GM21825 (cell line): Measurements from ENCODE around the gene RPTOR.

Experiments used
- ATAC-seq: cut with Tn5 transposase; IDR thresholded peaks from one replicate; pipeline ENCODE4 v1.9.1; 2021; ENCODE audit warnings: mild to moderate bottlenecking, moderate library complexity; ENCODE audit not compliant: unreplicated experiment

RPTOR gene

DNA sequence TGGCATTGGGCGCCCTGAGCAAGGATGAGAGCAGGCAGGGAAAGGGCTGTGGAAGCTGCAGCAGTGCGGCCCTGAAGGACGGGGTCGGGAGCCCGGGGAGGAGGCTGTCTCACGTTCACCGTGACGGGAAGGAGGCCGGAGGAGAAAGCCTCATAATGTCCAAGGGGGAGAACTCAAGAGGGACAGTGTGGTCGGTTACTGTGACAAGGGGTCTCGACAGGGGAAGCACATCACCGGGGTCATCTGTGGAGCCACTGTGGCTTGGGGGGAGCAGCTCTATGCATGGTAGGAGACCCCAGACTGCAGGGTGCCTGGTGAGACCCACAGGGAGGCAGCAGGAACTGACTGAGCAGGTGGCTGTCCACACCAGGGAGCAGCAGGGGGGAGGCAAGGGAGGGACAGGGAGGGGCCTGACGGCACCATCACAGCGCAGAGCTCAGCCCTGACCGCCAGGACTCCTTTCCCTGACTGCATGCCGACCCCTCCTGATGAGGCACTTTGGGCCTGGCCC lies 292.4 kb downstream of the RPTOR start:
- ATAC-seq: no peak

DNA sequence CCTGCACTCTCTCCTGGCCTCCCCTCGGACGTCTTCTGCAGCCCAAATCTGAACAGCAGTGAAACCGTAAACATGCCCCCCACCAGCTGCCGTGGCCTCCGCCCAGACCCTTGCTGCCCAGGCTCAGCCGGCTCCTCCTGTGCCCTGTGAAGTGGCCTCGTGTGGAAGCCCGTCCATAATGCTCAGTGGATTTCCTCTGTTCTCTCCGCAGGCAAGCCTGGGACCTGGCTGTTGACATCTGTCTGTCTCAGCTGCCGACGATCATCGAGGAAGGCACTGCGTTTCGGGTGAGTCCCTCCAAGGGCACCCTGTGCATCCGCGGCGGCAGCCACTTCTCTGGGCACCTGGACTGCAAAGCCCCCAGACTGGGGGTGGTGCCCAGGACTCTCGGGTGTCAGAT lies 293.1 kb downstream of the RPTOR start:
- ATAC-seq: no peak

GRCh38 chr17:80838311-80839025 lies 293.8 kb downstream of the RPTOR start:
- ATAC-seq: no peak

DNA sequence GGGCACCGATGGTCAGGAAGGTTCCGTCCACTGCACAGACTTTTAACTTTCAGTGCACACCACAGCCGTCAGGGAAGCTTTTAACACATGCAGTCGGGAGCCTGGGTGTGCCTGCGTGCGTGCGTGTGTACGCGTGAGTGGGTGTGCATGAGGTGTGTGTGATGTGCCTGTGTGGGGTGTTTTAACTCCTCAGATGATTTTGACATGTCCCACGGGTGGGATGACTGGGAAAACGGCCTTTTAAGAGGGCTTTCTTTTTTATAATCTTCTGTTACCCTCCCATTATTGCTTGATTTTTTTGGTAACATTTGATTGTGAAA lies 294.3 kb downstream of the RPTOR start:
- ATAC-seq: no peak

GRCh38 chr17:80839511-80839941 lies 294.9 kb downstream of the RPTOR start:
- no peak for ATAC-seq

- no peak for ATAC-seq
Observed at GRCh38 chr17:80839970-80840369, 295.3 kb downstream of the RPTOR start.

- ATAC-seq: no peak
Observed at GRCh38 chr17:80842456-80843013, 297.9 kb downstream of the RPTOR start.

GRCh38 chr17:80843741-80844156 lies 299.1 kb downstream of the RPTOR start:
- ATAC-seq: no peak

GRCh38 chr17:80844418-80844990 lies 299.9 kb downstream of the RPTOR start:
- ATAC-seq: no peak

DNA sequence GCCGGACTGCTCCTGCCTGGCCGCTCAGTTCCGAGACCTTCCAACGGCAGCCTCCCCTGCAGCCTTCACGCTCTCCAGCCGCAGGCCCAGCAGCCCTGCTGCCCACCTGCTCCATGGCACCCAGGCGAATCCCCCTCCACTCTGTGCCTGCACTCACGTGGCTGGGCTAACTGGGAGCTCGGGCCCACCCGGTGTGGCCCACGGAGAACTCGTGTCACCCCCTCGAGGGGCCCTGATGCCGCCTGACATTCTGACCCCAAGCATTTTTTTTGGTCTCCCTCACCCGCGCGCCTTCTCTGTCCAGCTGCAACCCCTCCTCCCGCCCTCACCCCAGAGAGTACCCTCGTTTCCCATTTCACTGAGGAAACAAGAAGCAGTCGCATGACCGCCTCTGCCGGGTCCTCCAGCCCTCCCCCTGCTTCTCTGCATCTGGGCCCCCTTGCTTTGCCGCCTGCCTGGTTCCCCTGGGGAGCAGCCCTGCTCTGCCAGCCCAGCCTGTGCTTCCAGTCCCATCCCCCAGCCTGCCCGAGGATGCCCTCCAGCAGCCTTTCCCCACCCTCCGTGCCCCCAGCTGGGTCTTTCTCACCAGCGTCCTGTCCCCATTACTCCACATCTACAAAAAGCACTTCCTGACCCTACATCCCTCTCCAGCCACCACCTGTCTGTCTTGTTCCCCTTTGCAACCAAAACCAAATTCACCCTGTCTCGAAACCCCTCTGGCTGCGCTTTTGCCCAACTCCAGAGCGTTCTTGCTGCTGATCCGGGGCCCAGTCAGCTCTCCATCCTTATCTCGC lies 300.6 kb downstream of the RPTOR start:
- no peak for ATAC-seq

DNA sequence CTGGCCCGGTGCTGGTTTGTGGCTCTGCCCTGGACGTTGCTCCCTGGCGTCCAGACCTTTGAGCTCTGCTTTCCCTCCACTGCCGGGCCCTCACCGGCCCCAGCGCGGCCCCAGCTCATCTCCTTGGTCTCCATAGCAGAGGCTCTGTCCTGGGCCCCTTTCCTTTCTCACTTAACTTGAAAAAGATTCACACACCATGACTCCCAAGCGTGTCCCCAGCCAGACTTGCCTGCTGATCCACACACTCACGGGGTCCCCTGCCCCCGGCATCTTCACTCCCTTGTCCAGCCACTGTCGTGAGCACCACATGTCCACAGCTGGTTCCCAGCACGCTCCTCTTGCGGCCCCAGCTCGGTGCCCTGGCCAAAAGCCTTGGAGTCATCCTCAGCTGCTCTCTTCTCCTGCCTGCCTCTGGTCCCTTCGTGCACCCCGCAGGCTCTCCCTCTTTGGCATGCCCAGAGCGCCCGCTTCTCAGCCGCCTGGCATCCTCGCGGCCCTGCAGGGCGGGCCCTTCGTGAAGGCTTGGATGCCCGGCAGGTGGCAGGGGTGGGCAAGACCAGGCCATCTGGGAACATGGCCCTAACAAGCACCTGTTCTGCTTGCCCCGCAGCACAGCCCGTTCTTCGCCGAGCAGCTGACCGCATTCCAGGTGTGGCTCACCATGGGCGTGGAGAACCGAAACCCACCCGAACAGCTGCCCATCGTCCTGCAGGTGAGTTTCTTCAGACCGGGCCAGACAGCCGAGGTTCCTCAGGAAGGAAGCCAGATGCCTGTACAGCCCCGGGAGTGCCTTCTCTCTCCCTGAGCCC lies 301.4 kb downstream of the RPTOR start:
- no peak for ATAC-seq

GRCh38 chr17:80846932-80847331 lies 302.3 kb downstream of the RPTOR start:
- ATAC-seq: no peak

GRCh38 chr17:80847496-80848230 lies 303.0 kb downstream of the RPTOR start:
- ATAC-seq: no peak

DNA sequence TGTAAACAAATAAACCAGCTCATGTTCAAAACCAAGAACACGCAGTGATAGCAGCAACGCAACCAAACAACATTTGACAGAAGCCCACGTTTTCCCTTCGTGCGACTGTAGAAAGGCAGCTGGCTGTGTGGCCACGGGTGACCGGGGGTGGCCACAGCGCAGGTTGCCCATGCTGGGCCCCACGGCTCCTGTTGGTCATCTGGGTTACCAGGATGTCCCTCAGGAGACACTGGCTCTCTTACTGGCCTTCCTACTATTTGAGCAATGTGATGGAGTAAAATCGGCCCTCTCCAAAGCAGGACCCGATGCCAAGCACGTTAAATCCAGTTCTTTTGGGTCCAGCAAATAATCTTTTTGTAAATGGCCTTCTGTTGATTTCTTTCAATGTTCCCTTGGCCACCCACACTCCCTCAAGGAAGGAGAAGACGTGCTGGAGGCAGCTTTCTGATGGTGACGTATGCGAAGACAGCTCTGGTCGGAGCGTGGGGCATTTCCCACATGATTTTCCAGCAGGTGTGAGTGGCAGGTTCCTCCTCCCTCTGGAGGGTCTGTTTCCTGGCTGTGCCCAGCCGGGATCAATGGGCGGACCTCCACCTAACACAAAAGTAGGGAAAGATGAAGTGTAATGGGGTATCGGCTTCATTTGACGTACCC lies 303.9 kb downstream of the RPTOR start:
- no peak for ATAC-seq

- ATAC-seq: no peak
Observed at GRCh38 chr17:80849119-80849518, 304.5 kb downstream of the RPTOR start.

- ATAC-seq: no peak
Observed at GRCh38 chr17:80850109-80850508, 305.5 kb downstream of the RPTOR start.

DNA sequence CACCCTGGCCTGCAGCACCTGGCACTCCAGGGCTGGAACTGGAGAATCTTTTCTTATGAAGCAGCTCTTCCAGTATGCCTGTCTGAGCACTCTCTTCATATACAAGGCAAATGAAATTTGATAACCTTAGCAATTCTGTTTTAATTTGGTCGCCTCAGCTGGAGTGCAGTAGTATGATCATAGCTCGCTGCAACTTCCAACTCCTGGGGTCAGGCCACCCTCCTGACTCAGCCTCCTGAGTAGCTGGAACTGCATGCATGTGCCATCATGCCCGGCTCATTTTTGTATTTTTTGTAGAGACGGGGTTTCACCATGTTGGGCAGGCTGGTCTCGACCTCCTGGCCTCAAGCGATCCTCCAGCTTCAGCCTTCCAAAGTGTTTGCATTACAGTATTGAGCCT lies 306.2 kb downstream of the RPTOR start:
- no peak for ATAC-seq

- no peak for ATAC-seq
Observed at GRCh38 chr17:80851277-80851925, 306.8 kb downstream of the RPTOR start.

DNA sequence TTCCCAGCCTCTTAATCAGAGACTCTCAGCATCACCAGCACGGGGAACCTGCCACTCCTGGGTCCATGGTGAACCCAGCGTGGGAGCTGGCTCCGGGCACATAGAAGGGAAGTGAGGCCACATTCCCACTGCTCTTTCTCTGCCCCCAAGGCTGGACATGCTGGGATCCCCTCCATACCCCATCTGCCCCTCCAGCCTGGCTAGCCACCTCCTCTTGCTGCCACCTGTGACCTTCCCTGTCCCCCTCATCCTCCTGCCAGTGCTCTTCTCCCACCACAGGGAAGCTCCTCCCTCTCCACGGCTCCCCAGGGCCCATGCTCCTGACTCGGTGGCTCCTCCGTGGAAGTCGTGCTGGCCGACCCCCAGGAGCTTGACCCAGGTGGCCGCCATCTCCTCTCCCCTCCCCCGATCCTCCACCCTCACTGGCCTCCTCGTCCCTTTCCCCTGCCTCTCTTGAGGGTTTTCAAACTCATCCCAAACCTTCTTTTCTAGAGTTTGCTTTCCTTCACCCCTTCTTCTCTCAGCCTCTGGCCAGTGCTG lies 307.9 kb downstream of the RPTOR start:
- ATAC-seq: no peak
